HTR-8/SVneo (cell line): ENCODE data around the gene IPMK.

Source experiments
- DNase-seq: peaks from one replicate; pipeline ENCODE4 v3.0.0; 2011; ENCODE audit warnings: low spot score, mixed read lengths; ENCODE audit not compliant: insufficient read length
- FAIRE-seq: peaks from 2 replicates; lab custom pipeline; 2011; peaks lifted over from hg19 to GRCh38; lab: Jason Lieb, UNC

IPMK gene

GRCh38 chr10:58267713-58268453 is at the start of gene IPMK:
IPMK (minus strand) TSS chr10:58267894; CDS start chr10:58267611, 283 bp downstream.
- peak; percentile 68 for DNase-seq
- FAIRE-seq: peak; percentile 4

GRCh38 chr10:58316874-58317273 is 49.2 kb upstream of the IPMK start:
- FAIRE-seq: no peak
- DNase-seq: no peak

- FAIRE-seq (no peak), DNase-seq (no peak)
Observed at GRCh38 chr10:58311026-58311425, 43.3 kb upstream of the IPMK start.

- FAIRE-seq (no peak), DNase-seq (no peak)
Observed at GRCh38 chr10:58307676-58308075, 40.0 kb upstream of the IPMK start.

- FAIRE-seq (no peak), DNase-seq (no peak)
Observed at GRCh38 chr10:58305821-58306220, 38.1 kb upstream of the IPMK start.

- no peak for DNase-seq
- FAIRE-seq: no peak
Observed at GRCh38 chr10:58304099-58304633, 36.5 kb upstream of the IPMK start.

- no peak for FAIRE-seq
- no peak for DNase-seq
Observed at GRCh38 chr10:58302254-58302653, 34.6 kb upstream of the IPMK start.

GRCh38 chr10:58300676-58301075 is 33.0 kb upstream of the IPMK start:
- no peak for FAIRE-seq
- DNase-seq: no peak

GRCh38 chr10:58299580-58299979 is 31.9 kb upstream of the IPMK start:
- no peak for FAIRE-seq
- DNase-seq: peak; percentile 54

- FAIRE-seq: no peak
- no peak for DNase-seq
Observed at GRCh38 chr10:58293989-58294388, 26.3 kb upstream of the IPMK start.

- DNase-seq (peak; percentile 48), FAIRE-seq (no peak)
Observed at GRCh38 chr10:58291538-58292174, 24.0 kb upstream of the IPMK start.

GRCh38 chr10:58282615-58283014 is 14.9 kb upstream of the IPMK start:
- no peak for FAIRE-seq

GRCh38 chr10:58281092-58281752 is 13.5 kb upstream of the IPMK start:
- DNase-seq (no peak), FAIRE-seq (no peak)

More at GRCh38 chr10:58282615-58283014, 14.9 kb upstream of the IPMK start:
- DNase-seq: no peak

GRCh38 chr10:58280477-58280876 is 12.8 kb upstream of the IPMK start:
- no peak for FAIRE-seq

GRCh38 chr10:58278962-58279307 is 11.2 kb upstream of the IPMK start:
- DNase-seq (no peak), FAIRE-seq (no peak)

More at GRCh38 chr10:58280477-58280876, 12.8 kb upstream of the IPMK start:
- DNase-seq: no peak

- DNase-seq: no peak
- no peak for FAIRE-seq
Observed at GRCh38 chr10:58278274-58278961, 10.7 kb upstream of the IPMK start.

GRCh38 chr10:58275908-58276307 is 8.2 kb upstream of the IPMK start:
- FAIRE-seq (no peak), DNase-seq (no peak)

- no peak for FAIRE-seq
- no peak for DNase-seq
Observed at GRCh38 chr10:58275261-58275660, 7.6 kb upstream of the IPMK start.

GRCh38 chr10:58269782-58270290 is 2.1 kb upstream of the IPMK start:
- FAIRE-seq (no peak), DNase-seq (no peak)
